ENCODE measurements around the gene HYI. TPM values are rescaled to one million over a fixed set of nuclear protein-coding genes. Genes with fewer than 3 reads are reported as not detected.

The HYI gene
- polyA plus RNA-seq, 1 donor from 2014 or later = 14.8 TPM

- H3K4me3 ChIP-seq (ENCODE audit: low read length) = no peak overlapping the region
- H3F3A ChIP-seq (ENCODE audit: insufficient read depth, low read length, poor library complexity, severe bottlenecking) = no peaks in the 10 kb centered on the region
- H2AFZ ChIP-seq (ENCODE audit: low read depth, low read length) = no peak overlapping the region
- no peaks in the 10 kb centered on the region for H3K79me2 ChIP-seq (replicated peaks; ENCODE audit: insufficient read depth, low read length)
- no peak overlapping the region for H3K9ac ChIP-seq (ENCODE audit: low read length)
- no peaks in the 10 kb centered on the region for H3K27me3 ChIP-seq (ENCODE audit: insufficient read depth, low read depth, low read length)
- no peak overlapping the region for H3K27ac ChIP-seq (ENCODE audit: low read length)
- H3K4me2 ChIP-seq (ENCODE audit: low read length) = no peak overlapping the region
- no peaks in the 10 kb centered on the region for H4K20me1 ChIP-seq (ENCODE audit: insufficient read depth)
- H3K9me2 ChIP-seq (ENCODE audit: insufficient read depth, low read length) = no peaks in the 10 kb centered on the region
- H3K9me3 ChIP-seq (ENCODE audit: low read length) = no peaks in the 10 kb centered on the region
- TF ChIP-seq MXI1 (conservative IDR thresholded peaks at IDR 0.05; ENCODE audit: poor library complexity, severe bottlenecking) = no peak
- no peak for TF ChIP-seq EZH2 (IDR thresholded peaks at IDR 0.05; ENCODE audit: borderline replicate concordance, insufficient read depth, low read length, poor library complexity, severe bottlenecking)
- no peak for TF ChIP-seq EP300 (conservative IDR thresholded peaks at IDR 0.05; ENCODE audit: poor library complexity, severe bottlenecking)
- TF ChIP-seq POLR2AphosphoS5 (IDR thresholded peaks at IDR 0.05) = no peak
- TF ChIP-seq CTCF (IDR thresholded peaks at IDR 0.05; ENCODE audit: poor library complexity, severe bottlenecking) = no peak
- no peak for TF ChIP-seq TAF1 (IDR thresholded peaks at IDR 0.05; ENCODE audit: low read depth)
- no peak for TF ChIP-seq RAD21 (conservative IDR thresholded peaks at IDR 0.05)
- no peak for TF ChIP-seq SMC3 (conservative IDR thresholded peaks at IDR 0.05; ENCODE audit: poor library complexity)
- no peak for TF ChIP-seq REST (IDR thresholded peaks at IDR 0.05; ENCODE audit: borderline replicate concordance)
- H3K36me3 ChIP-seq (ENCODE audit: insufficient read depth, low read length) = peaks cover 6% of the 10 kb centered on the region
Measured at GRCh38 chr1:43427524-43427923, 26.2 kb downstream of the HYI start.

GRCh38 chr1:43426221-43426620 is 27.5 kb downstream of the HYI start:
- Histone ChIP-seq H4K20me1 (ENCODE audit: insufficient read depth) (no peaks in the 10 kb centered on the region), H3K4me3 (ENCODE audit: low read length) (no peak overlapping the region), H3K27ac (ENCODE audit: low read length) (no peak overlapping the region), H3K9me3 (ENCODE audit: low read length) (no peaks in the 10 kb centered on the region), H3K79me2 (replicated peaks; ENCODE audit: insufficient read depth, low read length) (no peaks in the 10 kb centered on the region), H3K9ac (ENCODE audit: low read length) (no peak overlapping the region), H3K4me2 (ENCODE audit: low read length) (no peak overlapping the region), H3K27me3 (ENCODE audit: insufficient read depth, low read depth, low read length) (no peaks in the 10 kb centered on the region), H3K36me3 (ENCODE audit: insufficient read depth, low read length) (no peaks in the 10 kb centered on the region), H3K9me2 (ENCODE audit: insufficient read depth, low read length) (no peaks in the 10 kb centered on the region), H3F3A (ENCODE audit: insufficient read depth, low read length, poor library complexity, severe bottlenecking) (no peaks in the 10 kb centered on the region), H2AFZ (ENCODE audit: low read depth, low read length) (no peak overlapping the region)
- TF ChIP-seq EP300 (conservative IDR thresholded peaks at IDR 0.05; ENCODE audit: poor library complexity, severe bottlenecking) = no peak
- TF ChIP-seq POLR2AphosphoS5 (IDR thresholded peaks at IDR 0.05) = no peak
- no peak for TF ChIP-seq EZH2 (IDR thresholded peaks at IDR 0.05; ENCODE audit: borderline replicate concordance, insufficient read depth, low read length, poor library complexity, severe bottlenecking)
- TF ChIP-seq CTCF (IDR thresholded peaks at IDR 0.05; ENCODE audit: poor library complexity, severe bottlenecking) = no peak
- no peak for TF ChIP-seq REST (IDR thresholded peaks at IDR 0.05; ENCODE audit: borderline replicate concordance)
- no peak for TF ChIP-seq MXI1 (conservative IDR thresholded peaks at IDR 0.05; ENCODE audit: poor library complexity, severe bottlenecking)
- TF ChIP-seq RAD21 (conservative IDR thresholded peaks at IDR 0.05) = no peak
- TF ChIP-seq TAF1 (IDR thresholded peaks at IDR 0.05; ENCODE audit: low read depth) = no peak
- TF ChIP-seq SMC3 (conservative IDR thresholded peaks at IDR 0.05; ENCODE audit: poor library complexity) = no peak
